ENCODE measurements around the gene MRPS2. TPM values are rescaled to one million over a fixed set of nuclear protein-coding genes. Genes with fewer than 3 reads are reported as not detected.
A peak's percentile ranks its signal among the peaks of the same experiment; 100 is the strongest.

MRPS2 gene
- total RNA-seq, 1 donor from 2014 or later: 57.3 TPM

DNA sequence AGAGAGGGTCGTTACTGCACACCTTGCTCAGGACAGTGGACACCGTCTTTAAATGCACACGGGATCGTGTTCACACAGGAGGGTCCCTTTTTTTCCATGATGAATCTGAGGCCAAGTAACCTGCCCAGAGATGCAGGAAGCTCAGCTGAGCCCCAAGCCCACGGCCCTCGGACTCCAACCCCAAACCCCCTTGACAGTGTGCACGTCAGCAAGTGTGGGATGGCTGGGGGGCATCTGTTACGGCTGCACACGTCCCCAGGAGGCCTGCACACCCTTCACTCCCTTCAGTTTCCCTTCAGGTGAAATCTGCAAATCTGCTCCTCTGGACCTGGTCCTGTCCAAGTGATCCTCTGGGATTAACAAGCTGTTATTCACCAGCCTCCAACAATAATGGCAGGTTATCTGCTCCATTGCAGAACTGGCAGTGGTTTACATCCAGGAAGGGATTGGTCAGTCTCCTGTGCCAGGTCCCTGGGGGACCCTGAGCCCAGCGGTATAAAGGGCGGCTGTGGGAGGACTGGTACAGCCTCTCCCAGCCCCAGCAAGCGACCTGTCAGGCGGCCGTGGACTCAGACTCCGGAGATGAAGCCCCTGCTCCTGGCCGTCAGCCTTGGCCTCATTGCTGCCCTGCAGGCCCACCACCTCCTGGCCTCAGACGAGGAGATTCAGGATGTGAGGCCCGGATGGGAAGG, 20.6 kb downstream of the MRPS2 start, which contains the start of gene LCN1:
LCN1 (plus strand) TSS at position 525 of the 692 bp plus-strand sequence; CDS start at position 583, 58 bp downstream.
- H3K36me3 ChIP-seq: no peaks in the 10 kb centered on the region
- DNase-seq (ENCODE audit: low spot score in 2 of 2): peak in 1 of 2 donors; percentile 34
- no peak within 1 kb of the TSS for H3K4me3 ChIP-seq
- H3K27me3 ChIP-seq: no peaks in the 10 kb centered on the region
- no peaks in the 10 kb centered on the region for H3K9me3 ChIP-seq
- H3K4me1 ChIP-seq: no peaks in the 10 kb centered on the region
- no peak within 1 kb of the TSS for H3K27ac ChIP-seq
- TF ChIP-seq, protein P1, sequence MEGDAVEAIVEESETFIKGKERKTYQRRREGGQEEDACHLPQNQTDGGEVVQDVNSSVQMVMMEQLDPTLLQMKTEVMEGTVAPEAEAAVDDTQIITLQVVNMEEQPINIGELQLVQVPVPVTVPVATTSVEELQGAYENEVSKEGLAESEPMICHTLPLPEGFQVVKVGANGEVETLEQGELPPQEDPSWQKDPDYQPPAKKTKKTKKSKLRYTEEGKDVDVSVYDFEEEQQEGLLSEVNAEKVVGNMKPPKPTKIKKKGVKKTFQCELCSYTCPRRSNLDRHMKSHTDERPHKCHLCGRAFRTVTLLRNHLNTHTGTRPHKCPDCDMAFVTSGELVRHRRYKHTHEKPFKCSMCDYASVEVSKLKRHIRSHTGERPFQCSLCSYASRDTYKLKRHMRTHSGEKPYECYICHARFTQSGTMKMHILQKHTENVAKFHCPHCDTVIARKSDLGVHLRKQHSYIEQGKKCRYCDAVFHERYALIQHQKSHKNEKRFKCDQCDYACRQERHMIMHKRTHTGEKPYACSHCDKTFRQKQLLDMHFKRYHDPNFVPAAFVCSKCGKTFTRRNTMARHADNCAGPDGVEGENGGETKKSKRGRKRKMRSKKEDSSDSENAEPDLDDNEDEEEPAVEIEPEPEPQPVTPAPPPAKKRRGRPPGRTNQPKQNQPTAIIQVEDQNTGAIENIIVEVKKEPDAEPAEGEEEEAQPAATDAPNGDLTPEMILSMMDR (IDR thresholded peaks at IDR 0.05): no peak
- intact Hi-C loops (cut with DNase I): no loop called here

GRCh38 chr9:135521608-135522095, 21.2 kb downstream of the MRPS2 start:
- Histone ChIP-seq H3K4me1 (no peaks in the 10 kb centered on the region), H3K4me3 (no peak overlapping the region), H3K27me3 (no peaks in the 10 kb centered on the region), H3K9me3 (no peaks in the 10 kb centered on the region), H3K27ac (no peak overlapping the region), H3K36me3 (no peaks in the 10 kb centered on the region)
- DNase-seq (ENCODE audit: low spot score in 2 of 2): peak; percentile 1 to 54
- TF ChIP-seq, protein P1 (IDR thresholded peaks at IDR 0.05): no peak
- intact Hi-C loops (cut with DNase I): no loop called here

- Histone ChIP-seq H3K27me3 (no peaks in the 10 kb centered on the region), H3K4me3 (no peak overlapping the region), H3K9me3 (no peaks in the 10 kb centered on the region), H3K4me1 (no peaks in the 10 kb centered on the region), H3K27ac (no peak overlapping the region), H3K36me3 (no peaks in the 10 kb centered on the region)
- intact Hi-C loops (cut with DNase I): no loop called here
- TF ChIP-seq, protein P1 (IDR thresholded peaks at IDR 0.05): no peak
- DNase-seq (ENCODE audit: low spot score in 2 of 2): peak; percentile 5 to 58
Measured at GRCh38 chr9:135522137-135522877, 21.8 kb downstream of the MRPS2 start.

GRCh38 chr9:135522931-135523330, 22.4 kb downstream of the MRPS2 start:
- Histone ChIP-seq H3K27me3 (no peaks in the 10 kb centered on the region), H3K9me3 (no peaks in the 10 kb centered on the region), H3K4me1 (no peaks in the 10 kb centered on the region), H3K4me3 (no peak overlapping the region), H3K27ac (no peak overlapping the region), H3K36me3 (no peaks in the 10 kb centered on the region)
- TF ChIP-seq, protein P1 (IDR thresholded peaks at IDR 0.05): no peak
- peak; percentile 6 to 49 for DNase-seq (ENCODE audit: low spot score in 2 of 2)
- intact Hi-C loops (cut with DNase I): no loop called here

DNA sequence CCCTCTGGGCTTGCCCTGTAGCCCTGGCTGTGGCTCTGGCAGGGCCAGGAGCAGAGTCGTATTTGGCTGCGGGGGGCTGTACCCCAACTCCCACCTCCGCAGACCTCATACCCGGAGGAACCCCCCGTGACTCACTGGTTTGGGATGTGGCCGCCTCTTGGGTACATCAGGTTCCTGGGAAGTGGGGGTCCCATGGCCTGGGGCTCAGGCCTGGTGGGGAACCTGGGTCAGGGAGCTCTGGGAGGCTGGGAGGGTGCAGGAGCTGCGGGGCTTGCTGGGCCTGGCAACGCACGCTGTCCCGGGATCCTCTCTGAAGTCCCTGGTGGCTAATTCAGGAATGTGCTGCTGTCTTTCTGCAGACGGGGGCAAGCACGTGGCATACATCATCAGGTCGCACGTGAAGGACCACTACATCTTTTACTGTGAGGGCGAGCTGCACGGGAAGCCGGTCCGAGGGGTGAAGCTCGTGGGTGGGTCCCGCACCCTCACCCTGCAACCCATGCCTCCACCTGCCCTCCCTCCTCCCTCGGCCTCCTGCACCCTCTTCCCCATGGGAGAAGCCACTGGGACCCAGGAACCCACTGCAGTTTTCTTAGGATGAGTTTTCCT, 23.1 kb downstream of the MRPS2 start:
- TF ChIP-seq, protein P1 (IDR thresholded peaks at IDR 0.05): no peak
- intact Hi-C loops (cut with DNase I): no loop called here
- DNase-seq (ENCODE audit: low spot score in 2 of 2): peak in 1 of 2 donors; percentile 37
- Histone ChIP-seq H3K27me3 (no peaks in the 10 kb centered on the region), H3K4me3 (no peak overlapping the region), H3K36me3 (no peaks in the 10 kb centered on the region), H3K9me3 (no peaks in the 10 kb centered on the region), H3K4me1 (no peaks in the 10 kb centered on the region), H3K27ac (no peak overlapping the region)

All from ascending aorta (tissue), 2 donors.